ENCODE measurements around the gene GPR4.
A peak's percentile ranks its signal among the peaks of the same experiment; 100 is the strongest.
"Not testable (repeated sequence)": the region's sequence is repeated elsewhere in the genome, so short reads cannot be mapped to it uniquely, and the experiment has no call there.

GPR4 gene

DNA sequence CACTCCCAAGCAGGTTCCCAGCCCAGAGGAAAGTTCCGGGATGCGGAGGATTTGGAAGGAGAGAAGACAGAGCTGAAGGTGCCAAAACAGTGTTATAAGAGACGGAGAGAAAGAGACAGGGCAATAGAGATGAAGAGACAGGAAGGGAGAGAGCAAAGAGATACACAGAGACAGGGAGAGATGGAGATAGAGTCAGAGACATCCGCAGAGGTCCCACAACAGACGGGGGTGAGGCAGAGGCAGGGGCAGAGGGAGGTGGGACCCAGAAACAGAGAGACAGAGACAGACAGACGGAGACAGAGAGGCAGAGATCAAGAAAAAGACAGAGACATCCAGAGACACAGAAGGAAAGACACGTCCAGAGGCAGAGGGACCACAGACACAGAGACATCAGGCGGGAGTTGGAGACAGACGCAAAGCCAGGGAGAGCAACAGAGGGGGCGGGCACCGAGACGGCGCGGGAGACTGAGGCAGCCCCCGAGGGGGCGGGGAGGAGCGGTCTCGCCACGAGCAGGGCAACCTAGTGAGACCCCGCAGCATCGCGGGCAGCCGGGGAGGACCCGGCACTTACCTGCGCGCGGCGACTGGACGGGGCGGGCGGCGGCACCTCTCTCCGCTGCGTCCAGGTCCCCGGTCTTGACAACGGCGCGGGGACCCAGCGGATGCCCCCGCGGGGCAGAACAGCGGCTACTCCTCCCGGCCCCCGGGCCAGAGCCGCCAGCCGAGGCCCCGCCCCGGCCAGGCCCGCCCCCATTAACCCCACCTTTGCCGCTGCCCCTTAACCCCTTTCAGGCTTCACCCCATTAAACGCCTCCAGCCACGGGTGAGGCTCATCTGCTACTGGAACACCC lies at the start of gene GPR4:
GPR4 (minus strand) TSS at position 689 of the 851 bp plus-strand sequence. CDS start 10,346 bp downstream, outside the sequence.
- DNase-seq = no peak

DNA sequence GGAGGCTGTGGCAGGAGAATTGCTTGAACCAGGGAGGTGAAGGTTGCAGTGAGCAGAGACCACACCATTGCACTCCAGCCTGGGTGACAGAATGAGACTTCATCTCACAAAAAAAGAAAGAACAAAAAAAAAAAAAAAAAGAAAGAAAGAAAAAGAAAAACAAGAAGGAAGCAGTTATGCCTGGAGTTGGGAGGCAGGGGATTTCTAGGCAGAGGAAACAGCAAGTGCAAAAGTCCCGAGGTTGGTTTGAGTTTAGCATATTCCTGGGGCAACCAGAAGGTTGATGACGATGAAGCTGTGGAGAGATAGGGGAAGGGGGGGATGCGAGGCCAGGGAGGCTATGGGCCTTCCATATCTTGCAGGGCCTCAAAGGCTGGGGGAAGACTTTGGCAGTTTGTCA lies 48.7 kb upstream of the GPR4 start:
- DNase-seq = no peak

DNA sequence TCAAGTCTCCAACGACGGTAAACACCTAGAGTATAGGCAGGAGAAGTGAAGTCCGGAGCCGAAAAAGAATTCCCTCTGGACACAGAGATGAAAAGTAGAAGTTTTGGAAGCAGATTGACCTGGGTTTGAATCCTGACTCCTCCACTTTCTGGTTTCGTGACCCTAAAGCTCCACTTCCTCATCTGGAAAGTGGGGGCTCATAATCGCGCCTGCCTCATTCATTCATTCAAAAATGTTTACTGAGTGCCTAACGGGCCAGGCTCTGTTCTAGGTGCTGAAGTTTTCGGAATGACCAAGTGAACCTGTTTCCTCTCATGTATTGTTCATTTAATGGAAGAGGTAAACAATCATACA lies 44.3 kb upstream of the GPR4 start:
- DNase-seq = no peak

DNA sequence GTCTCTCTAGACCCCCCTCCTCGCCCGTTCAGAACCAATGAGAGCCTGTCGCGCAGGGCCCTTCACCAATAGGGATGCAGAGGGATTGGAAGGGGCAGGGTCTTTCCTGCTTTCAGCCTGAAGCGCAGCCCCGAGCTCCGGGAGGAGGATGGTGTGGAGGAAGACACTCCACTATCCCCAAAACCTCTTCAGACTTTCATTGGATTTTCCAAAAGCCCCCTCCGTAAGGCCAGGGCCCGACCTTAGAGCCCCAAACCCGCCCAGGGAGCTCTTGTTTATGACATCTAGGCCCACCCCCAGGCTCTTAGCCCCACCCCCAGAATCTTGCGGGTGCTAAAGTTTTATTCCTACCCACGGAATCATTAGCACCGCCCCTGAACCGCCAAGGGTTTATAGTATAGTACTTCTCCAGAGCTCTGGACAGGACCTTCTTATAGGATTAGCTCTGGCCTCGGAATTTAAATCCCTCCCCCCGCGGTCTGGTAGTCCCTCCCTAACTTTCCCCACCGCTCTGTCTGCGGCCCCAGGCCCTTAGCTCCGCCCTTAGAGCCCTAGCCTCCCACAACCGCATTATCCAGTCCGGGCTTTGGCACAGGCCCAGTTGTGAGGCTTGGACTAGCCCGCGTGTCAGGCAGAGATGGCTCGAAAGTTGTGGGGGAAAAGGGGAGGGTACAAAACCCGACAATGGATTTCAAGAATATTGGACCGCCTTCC lies 43.8 kb upstream of the GPR4 start:
- peak; percentile 91 for DNase-seq

DNA sequence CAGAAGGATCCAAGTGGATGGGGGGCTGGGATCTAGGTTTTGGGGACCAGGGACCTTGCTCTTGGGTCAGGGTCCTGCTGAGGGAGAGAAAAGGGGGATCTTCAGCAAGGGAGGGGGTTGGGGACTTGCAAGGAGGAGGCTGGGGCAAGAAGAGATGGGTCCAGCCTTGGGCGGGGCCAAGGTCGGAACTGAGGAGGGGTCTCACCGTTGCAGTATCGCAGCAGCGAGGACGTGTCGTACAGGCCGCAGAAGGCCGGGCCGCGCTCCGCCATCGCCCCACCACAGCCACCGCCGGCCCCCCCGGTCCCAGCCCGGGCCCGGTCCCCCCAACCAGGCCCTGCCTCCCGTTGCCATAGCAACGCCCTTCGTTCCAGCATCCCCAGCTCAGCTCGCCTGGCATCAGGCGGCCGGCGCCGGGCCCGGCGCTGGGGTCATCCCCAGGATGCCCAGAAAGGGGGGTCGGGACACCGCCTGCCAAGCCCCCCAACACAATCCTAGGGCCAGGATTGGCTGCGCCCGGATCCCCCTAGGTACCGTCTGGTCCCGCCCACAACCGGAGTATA lies 43.1 kb upstream of the GPR4 start:
- DNase-seq = no peak

DNA sequence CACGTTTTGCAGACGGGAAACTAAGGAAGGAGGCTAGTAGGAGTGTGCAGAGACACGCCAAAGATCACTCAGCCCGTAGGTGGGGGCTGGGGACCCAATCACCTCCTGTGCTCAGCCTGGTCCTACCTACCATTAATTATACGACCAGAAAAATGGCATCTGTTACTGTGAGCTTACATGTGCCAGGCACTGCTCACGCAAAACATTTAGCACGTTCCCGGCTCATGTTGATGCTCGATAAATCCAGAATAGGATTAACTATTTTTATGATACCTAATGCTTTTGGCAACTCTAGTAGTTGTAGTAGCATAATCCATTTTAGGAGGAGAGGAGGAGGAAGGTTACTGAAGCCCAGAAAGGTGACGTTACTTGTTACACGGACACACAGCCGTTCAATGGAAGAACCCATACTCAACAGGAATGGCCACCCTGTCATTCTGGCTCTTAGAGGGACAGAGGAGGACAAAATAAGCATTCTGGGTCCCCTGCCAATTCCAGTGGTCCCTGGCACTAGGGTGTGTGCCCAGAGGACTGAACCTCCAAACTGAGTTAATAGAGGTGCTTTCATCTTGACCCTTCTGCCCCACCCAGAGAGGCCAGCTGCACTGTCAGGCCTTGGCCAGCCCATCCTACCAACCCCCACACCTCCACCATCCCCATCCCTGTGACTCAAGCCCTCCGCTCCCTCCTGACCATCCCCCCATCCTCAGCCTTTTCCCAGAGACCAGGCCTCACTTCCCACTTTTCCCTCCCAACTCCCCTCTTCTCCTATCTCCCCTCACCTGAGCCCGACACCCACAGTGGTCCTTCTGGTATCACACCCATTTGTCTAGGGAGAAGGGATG lies 42.1 kb upstream of the GPR4 start:
- DNase-seq = no peak

DNA sequence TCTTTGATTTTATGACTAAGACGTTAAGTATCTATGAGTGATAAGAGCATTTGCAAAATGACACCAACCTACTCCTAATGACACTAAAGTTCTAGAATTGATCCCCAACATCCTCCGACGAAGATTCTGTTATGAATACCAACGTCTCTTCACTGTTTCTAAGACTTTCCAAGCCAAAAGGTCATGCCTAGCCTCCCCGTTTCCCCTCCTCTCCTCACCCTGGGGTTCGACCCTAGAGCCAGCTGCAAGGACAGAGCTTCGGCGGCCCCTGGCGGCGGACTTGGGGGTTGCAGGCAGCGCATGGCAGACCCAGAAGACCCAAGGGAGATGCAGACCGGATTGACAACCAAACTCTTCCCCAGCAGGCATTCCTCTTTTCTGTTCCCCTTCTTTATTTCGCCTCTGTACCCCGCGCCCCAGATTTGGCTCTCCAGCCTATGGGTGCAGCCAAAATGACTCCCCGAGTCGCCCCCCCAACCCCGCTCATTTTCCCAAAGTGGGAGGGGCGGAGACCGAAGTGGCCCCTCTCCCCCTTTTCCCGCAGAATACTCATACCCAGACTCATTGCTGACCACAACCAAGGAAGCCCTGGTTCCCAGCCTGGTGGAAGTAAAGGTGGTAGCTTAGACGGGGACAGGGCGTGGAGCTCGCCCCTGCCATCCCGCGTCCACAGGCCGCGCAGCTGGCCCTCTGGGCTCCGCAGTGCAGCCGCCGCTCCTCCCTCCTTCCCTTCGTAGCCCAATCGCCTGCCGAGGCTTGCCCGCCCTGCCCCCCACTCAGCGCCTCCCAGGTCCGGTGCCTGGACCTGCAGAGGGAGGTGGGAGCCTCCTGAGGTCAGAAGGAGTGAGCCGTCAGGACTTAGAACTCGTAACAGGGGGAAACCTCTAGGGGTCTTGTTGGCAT lies 41.3 kb upstream of the GPR4 start:
- peak; percentile 91 for DNase-seq

DNA sequence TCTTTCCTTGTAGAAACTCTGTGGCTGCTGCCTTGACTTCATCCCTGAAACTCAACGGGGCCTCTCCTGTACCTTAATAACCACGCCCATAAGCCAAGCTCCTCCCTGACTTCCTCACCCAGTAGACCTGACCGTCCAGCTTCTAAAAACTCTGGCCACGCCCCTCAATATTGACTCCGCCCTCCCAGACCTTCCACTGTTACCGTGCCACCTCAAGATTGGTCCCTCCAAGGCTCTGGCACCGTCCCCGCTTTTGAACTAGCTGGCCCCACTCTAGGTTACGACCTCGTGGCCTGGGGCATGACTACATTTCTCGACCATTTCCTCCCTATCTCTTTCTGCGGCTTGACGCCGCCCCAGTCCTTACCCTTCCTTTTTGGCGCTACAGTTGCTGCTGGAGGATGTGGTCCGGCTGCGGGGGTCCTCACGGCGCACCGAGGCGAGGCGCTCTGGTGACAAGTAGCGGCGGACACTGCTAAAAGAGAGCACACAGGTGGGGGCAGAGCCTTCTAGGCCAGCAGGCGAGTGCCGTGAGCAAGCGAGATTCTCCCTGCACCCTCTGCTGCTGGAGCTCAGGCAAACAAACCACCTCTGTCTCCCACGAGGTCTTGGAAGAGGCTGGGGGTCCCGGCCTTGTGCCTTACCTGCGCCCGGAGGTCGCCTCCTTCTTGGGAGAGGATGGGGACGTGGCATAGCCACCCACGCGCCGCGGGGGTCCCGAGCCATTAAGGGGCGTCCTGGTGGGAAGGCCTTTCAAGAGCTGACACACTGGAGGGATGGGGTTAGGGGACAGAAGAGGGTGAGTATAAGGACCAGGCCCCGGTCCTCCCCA lies 39.5 kb upstream of the GPR4 start:
- peak; percentile 87 for DNase-seq

DNA sequence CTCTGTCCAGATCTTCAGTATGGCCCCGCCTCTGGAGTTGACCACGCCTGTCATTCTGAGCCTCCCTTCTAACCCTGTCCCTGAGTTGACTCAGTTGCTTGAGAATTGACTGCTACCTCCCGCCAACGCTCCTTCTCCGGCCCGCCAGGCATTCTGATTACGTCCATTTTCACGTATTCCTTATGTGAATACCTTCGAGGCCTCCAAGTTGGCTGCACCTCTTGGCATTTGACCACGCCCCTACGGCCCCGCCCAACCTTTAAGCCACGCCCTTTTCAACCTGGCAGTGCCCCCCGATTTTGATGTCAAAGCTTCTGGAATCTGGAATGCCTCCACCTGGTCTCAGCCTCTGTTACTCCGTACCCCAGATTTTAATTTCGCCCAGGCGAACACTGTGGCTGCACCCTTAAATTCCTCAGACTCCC lies 38.8 kb upstream of the GPR4 start:
- no peak for DNase-seq

DNA sequence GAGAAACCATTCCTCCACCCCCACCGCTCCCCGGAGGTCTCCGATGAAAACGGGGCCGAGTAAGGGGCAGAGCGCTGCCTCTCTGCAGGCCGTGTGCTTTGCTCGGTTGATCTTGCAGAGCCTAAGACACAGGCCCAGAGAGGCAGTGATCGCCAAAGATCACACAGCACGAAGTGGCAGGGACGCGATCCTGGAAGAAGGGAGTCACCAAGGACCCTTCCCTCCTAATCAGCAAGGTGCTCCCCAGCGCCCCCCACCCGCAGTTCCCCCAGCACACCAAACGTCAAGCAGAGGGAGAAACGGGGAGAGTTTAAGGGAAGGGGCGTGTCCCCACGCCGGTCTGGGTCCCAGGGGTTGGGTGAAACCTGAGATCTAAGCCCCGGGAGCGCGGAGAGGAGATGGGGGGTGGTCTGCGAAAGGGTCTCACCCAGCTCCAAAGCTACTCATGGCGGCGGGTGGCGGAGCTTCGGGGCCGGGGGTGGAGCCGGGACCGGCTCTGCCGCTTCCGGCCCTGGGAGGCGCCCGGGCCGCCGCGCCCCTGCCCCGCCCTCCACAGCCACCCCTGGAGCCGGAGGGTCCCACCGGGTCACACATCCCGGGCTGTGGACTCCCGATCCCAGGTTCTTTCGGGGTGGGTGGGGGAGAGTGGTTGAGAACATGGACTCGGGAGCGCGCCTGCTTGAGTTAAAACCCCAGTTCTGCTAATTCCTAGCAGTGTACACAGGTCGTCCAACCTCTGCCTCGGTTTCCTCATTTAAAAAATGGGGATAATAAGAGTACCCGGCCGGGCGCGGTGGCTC lies 37.1 kb upstream of the GPR4 start, which contains the start of gene EML2:
EML2 (minus strand) TSS at position 468 of the 800 bp plus-strand sequence; CDS start at position 447, 21 bp downstream.
- DNase-seq = peak; percentile 50

DNA sequence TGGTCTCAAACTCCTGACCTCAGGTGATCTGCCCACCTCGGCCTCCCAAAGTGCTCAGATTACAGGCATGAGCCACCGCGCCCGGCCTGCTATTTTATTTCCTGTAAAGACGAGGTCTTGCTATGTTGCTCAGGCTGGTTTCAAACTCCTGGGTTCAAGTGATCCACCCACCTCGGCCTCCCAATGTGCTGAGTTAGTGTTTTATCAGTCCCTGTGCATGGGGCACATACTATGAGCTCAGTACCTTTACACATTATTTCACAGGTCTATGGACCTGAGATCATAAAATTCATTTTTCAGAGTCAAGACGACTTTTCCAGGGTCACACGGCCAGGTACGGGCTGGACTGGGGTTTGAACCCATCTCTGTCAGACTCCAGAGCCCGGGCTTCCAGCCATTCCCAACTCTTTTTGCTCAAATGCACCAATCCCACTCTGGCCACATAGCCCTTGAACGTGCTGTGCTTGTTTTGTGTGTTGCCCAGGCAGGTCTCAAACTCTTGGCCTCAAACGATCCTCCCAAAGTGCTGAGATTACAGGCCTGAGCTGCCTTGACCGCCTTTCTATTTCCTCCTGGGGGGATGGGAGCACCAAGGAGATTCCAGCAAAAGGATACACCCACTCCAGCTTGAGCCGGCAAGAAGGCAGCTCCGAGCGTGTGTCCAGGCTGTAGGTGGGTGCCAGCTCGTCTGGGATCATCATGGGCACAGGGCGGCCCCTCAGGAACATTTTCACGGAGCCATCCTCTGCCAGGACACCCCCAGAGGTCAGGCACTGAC lies 36.1 kb upstream of the GPR4 start:
- no peak for DNase-seq

DNA sequence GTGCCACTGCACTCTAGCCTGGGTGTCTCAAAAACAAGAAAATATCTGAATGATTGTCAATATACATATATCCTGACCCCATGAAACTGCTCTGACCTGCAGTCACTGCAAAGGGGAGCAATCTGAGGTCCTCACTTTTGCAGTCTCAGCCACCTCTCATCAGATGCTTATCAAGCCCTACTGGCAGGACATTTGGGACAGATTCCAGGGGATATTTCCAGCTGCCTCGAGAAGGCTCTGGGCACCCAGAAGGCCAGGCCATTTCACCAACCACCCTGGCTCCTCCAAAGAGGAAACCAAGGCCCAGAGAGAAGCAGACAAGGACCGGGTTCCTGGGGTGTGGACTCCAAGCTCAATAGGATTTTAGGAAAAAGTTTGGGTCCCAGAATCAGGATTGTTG lies 34.9 kb upstream of the GPR4 start:
- DNase-seq = no peak

DNA sequence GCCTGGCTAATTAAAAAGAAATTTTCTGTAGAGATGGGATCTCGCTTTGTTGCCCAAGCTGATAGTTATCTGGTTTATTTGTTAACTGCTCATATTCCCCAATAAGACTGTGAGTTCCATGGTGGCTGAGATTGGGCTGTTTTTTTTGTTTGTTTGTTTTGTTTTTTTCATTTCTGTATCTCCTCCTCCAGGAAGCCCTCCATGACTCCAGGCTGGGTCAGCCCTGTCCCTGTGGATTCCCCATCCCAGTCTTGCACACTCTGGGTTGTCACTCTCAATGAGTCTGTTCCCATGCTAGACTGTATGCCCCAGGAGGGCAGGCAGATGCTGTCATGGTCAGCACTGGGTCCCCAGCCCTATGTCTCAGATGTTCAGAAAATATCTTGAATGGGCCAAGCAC lies 34.3 kb upstream of the GPR4 start:
- DNase-seq = no peak

DNA sequence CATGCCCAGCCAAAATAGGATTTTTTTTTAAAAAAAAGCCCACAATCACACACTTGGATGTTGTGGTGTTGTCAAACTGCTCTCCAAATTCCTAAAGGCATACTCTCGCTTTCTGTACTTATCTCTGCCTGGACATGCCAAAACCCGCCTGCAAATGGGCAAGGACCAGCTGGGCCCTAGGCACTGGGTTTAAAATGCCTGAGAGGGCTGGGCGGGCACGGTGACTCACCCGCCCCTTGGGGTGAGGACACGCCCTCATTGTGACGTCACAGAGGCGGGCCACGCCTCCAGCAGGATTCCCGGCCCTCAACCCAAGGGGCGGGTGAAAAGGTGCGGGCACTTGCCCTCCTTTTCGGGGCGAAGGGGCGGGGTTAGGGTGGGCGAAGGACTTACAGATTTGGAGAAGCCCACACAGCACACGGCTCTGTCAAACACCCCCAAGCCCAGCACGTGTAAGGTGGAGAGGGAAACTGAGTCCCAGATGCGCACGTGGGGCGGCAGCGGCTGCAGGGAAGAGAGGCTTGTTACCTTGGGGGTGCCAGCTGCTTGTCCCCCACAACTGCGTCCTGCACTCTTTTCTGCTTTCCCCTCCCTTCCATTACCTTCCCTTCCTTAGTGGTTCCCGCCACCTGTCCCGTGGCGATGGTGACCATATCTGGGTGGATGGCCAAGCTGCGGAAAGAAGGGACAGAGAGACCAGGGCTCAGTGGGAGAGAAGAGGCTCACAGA lies 30.6 kb upstream of the GPR4 start:
- peak; percentile 43 for DNase-seq

DNA sequence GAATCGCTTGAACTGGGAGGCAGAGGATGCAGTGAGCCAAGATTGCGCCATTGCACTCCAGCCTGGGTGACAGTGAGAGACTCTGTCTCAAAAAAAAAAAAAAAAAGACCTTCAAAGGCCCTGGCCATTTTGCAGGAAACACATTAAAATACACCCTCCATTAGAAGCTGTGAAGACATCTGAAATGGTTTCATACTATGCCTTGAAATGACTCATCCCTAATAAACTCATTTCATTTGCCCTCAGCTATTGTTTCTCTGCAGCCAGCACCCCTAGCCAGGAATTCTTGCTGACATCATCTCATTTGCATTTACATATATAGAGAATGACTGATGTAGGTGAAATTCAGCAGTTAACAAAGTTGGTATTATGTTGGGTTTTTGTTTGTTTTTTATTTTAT lies 28.5 kb upstream of the GPR4 start:
- no peak for DNase-seq

DNA sequence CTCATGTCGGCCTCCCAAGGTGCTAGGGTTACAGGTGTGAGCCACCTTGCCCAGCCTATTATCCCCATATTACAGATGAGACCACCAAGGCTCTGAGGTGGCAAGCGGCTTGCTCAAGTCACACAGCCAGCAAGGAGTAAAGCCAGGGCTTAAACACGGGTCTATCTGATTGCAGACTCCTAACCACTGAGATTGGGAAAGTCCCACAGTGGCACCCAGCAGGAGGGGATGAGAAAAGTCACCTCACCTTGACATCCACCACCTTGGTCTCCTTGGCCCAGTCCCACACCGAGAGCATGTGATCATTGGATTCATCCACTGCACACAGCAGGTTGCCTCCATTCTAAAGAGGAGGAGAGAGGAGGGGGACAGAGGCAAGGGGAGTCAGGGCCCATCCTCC lies 27.7 kb upstream of the GPR4 start:
- DNase-seq = no peak

DNA sequence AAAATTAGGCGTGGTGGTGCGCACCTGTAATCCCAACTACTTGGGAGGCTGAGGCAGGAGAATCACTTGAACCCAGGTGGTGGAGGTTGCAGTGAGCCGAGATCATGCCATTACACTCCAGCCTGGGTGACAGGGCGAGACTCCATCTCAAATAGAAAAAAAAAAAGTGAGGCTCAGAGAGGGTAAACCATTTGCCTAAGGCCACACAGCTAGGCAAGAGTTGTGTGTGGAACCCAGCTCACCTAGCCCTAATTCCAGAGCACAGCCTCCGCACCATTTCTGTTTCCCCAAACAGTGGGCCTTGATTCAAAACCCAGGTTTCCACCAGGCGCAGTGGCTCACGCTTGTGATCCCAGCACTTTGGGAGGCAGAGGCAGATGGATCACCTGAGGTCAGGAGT lies 26.2 kb upstream of the GPR4 start:
- DNase-seq = not testable (repeated sequence)

DNA sequence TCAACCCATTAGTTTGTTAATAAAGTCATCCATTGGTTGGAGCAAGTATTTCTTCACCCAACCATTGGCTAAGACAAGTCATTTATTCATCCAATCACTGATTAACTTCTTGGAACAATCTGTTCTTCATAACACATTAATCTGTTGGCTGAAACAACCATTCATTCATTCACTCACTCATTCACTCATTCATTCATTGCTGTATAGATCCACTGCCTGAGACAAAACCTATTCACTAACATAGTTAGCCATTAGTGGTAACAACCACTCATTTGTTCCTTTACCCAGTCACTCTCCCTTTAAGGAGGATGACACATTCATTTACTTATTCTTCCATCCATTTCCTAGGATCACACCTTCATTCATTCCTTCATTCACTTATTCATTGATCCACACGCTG lies 22.0 kb upstream of the GPR4 start:
- no peak for DNase-seq
